Measurements from ENCODE around the gene TBXA2R. TPM values are rescaled to one million over a fixed set of nuclear protein-coding genes. Genes with fewer than 3 reads are reported as not detected.

The TBXA2R gene
- total RNA-seq, 1 experiment from 2014 or later = not detected

DNA sequence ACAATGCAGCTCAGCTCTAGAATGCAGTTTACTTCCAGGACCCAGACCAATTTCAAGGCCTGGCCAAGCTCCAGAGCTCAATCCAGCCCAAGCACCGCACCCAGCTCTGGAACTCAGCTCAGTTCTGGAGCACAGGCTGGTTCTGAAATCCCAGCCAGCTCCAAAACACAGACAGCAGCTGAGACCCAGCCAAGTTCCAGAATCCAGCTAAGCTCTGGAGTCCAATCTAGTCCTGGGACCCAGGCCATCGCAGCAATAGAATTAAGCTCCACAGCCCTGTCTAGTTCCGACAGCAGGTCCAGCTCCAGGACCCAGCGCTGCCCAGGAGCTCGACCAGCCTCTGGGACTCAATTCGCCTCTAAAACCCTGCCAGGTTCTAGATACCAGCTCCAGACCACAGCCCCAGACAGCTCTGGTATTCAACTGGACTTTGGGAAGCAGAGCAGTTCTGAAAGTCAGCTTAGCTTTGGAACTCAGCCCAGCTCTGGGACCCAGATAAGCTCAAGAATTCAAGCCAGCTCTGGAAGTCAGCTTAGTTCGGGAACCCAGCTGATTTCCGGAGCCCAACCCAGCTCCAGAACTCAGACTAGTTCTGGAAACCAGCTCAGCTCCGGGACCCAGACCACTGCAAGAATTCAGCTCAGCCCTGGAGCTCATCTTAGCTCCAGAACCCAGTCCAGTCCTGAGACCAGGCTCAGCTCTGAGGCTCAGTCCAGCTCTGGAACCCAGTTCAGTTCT lies 14.6 kb downstream of the TBXA2R start:
- no TSS peak for BruUV-seq (replicated peaks)
- Histone ChIP-seq H3K4me2 (no peak overlapping the region), H3K9me3 (ENCODE audit: insufficient read depth, low read depth) (no peaks in the 10 kb centered on the region), H2AFZ (no peak overlapping the region), H3K36me3 (ENCODE audit: low read depth) (no peaks in the 10 kb centered on the region), H3K9me2 (ENCODE audit: insufficient read depth) (no peaks in the 10 kb centered on the region), H3K4me1 (replicated peaks; ENCODE audit: insufficient read depth) (no peaks in the 10 kb centered on the region), H3K4me3 (no peak overlapping the region), H3K79me2 (ENCODE audit: low read depth) (no peaks in the 10 kb centered on the region), H3K27ac (no peak overlapping the region), H4K20me1 (ENCODE audit: insufficient read depth) (no peaks in the 10 kb centered on the region), H3F3A (ENCODE audit: insufficient read depth, low read depth) (peaks cover 3% of the 10 kb centered on the region; the same call in 1 of the 2 replicates), H3K27me3 (ENCODE audit: insufficient read depth, low read depth) (peaks cover 13% of the 10 kb centered on the region; the same call in 1 of the 2 replicates)
- TF ChIP-seq CTCF (conservative IDR thresholded peaks at IDR 0.05) = no peak
- no peak for TF ChIP-seq EZH2 (IDR thresholded peaks at IDR 0.05; ENCODE audit: low read depth)
- no peak for DNase-seq
- ChIA-PET POLR2A (ENCODE audit: unreplicated experiment) (no interaction called here), CTCF (no interaction called here)
- intact Hi-C loops (cut with micrococcal nuclease; ENCODE audit: unreplicated experiment) = no loop called here

DNA sequence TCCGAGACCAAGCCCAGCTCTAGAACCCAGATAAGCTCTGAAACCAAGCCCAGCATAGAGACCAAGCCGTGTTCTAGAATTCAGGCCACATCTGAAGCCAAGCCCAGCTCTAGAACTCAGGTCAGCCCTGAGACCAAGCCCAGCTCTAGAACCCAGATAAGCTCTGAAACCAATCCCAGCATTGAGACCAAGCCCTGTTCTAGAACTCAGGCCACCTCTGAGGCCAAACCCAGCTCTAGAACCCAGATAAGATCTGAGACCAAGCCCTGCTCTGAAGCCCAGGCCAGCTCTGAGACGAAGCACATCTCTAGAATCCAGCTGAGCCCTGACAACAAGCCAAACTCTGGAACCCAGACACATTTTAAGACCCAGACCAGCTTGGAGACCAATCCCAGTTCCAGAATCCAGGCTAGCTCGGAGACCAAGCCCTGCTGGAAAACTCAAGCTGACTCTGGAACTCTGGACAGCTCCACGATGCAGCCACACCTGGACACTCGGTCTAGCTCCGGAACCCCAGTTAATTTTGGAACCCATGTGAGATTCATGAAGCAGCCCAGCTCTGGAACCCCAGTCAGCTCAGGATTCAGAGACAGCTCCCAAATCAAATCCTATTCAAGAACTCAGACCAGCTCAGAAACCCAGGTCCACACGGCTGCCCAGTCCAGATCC lies 15.6 kb downstream of the TBXA2R start:
- Histone ChIP-seq H3K4me3 (no peak overlapping the region), H3K9me3 (ENCODE audit: insufficient read depth, low read depth) (no peaks in the 10 kb centered on the region), H2AFZ (no peak overlapping the region), H3K79me2 (ENCODE audit: low read depth) (no peaks in the 10 kb centered on the region), H3K27me3 (ENCODE audit: insufficient read depth, low read depth) (peaks cover 13% of the 10 kb centered on the region; the same call in 1 of the 2 replicates), H3F3A (ENCODE audit: insufficient read depth, low read depth) (peaks cover 3% of the 10 kb centered on the region; the same call in 1 of the 2 replicates), H4K20me1 (ENCODE audit: insufficient read depth) (no peaks in the 10 kb centered on the region), H3K27ac (no peak overlapping the region), H3K4me1 (replicated peaks; ENCODE audit: insufficient read depth) (no peaks in the 10 kb centered on the region), H3K36me3 (ENCODE audit: low read depth) (no peaks in the 10 kb centered on the region), H3K4me2 (no peak overlapping the region), H3K9me2 (ENCODE audit: insufficient read depth) (no peaks in the 10 kb centered on the region)
- CTCF ChIA-PET = interaction anchor here (0.6 kb wide), 1 partner anchor 362 kb away, joined by 3 read pairs; no protein-coding TSS in a partner anchor
- intact Hi-C loops (cut with micrococcal nuclease; ENCODE audit: unreplicated experiment) = no loop called here
- POLR2A ChIA-PET (ENCODE audit: unreplicated experiment) = no interaction called here
- BruUV-seq (replicated peaks) = no TSS peak
- TF ChIP-seq EZH2 (IDR thresholded peaks at IDR 0.05; ENCODE audit: low read depth) (no peak), CTCF (conservative IDR thresholded peaks at IDR 0.05) (no peak)
- DNase-seq = no peak

DNA sequence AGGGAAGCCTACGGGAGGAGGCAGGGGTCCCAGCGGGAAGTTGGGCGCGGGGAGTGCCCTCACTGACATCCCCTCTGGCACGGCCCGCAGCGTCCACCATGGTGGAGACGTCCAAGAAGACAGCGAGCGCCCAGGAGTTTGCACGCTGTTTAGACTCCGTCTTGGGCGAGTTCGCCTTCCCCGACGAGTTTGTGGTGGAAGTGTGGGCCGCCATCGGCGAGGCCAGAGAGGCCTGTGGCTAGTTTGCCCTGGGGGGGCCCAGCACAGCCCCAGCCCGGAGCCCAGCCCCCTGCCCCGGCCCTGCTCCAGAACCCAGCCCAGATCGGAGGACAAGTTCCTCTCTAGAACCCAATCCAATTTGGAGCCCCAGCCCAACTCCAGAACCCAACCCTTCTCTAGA lies 16.7 kb downstream of the TBXA2R start:
- H3K79me2 ChIP-seq (ENCODE audit: low read depth) = no peaks in the 10 kb centered on the region
- no peaks in the 10 kb centered on the region for H3K36me3 ChIP-seq (ENCODE audit: low read depth)
- DNase-seq = no peak
- H3K27me3 ChIP-seq (ENCODE audit: insufficient read depth, low read depth) = peaks cover 13% of the 10 kb centered on the region; the same call in 1 of the 2 replicates
- no peaks in the 10 kb centered on the region for H3K4me1 ChIP-seq (replicated peaks; ENCODE audit: insufficient read depth)
- BruUV-seq (replicated peaks) = no TSS peak
- no peaks in the 10 kb centered on the region for H3K9me2 ChIP-seq (ENCODE audit: insufficient read depth)
- H3K4me3 ChIP-seq = no peak overlapping the region
- intact Hi-C loops (cut with micrococcal nuclease; ENCODE audit: unreplicated experiment) = no loop called here
- POLR2A ChIA-PET (ENCODE audit: unreplicated experiment) = no interaction called here
- no peaks in the 10 kb centered on the region for H4K20me1 ChIP-seq (ENCODE audit: insufficient read depth)
- no peak overlapping the region for H2AFZ ChIP-seq
- no peak overlapping the region for H3K4me2 ChIP-seq
- CTCF ChIA-PET = no interaction called here
- peaks cover 3% of the 10 kb centered on the region; the same call in 1 of the 2 replicates for H3F3A ChIP-seq (ENCODE audit: insufficient read depth, low read depth)
- no peak for TF ChIP-seq CTCF (conservative IDR thresholded peaks at IDR 0.05)
- no peak for TF ChIP-seq EZH2 (IDR thresholded peaks at IDR 0.05; ENCODE audit: low read depth)
- H3K27ac ChIP-seq = no peak overlapping the region
- no peaks in the 10 kb centered on the region for H3K9me3 ChIP-seq (ENCODE audit: insufficient read depth, low read depth)

Data from PC-9 (cell line).